Esophagus muscularis mucosa (tissue), 3 donors: ENCODE results near the gene ZNF365.

Source experiments
- CTCF ChIP-seq, 3 experiments: fragments of 200-600 bp in 2 of 3; fragments of 450-650 bp in 1 of 3; sonication (generic) in 2 of 3; IDR thresholded peaks; one replicate each; pipeline ENCODE4 v1.5.1; 2017 to 2019; ENCODE audit warnings: antibody characterized with exemption in 3 of 3, mild to moderate bottlenecking in 2 of 3, moderate library complexity in 1 of 3
- POLR2A ChIP-seq: fragments of 450-650 bp; IDR thresholded peaks from one replicate; pipeline ENCODE4 v1.6.1; 2017; ENCODE audit warnings: antibody characterized with exemption, moderate library complexity, mild to moderate bottlenecking, low read depth
- POLR2AphosphoS5 ChIP-seq, 2 donors: sonication (generic); formaldehyde crosslinking; IDR thresholded peaks; one replicate each; pipeline ENCODE4 v1.6.1; 2017; ENCODE audit warnings: antibody characterized with exemption in 2 of 2

- TF ChIP-seq POLR2A, result no peak
- no peak for TF ChIP-seq CTCF (IDR thresholded peaks at IDR 0.05)
- no peak for TF ChIP-seq POLR2AphosphoS5 (IDR thresholded peaks at IDR 0.05)
These were observed 49.9 kb downstream of the ZNF365 start for GRCh38 chr10:62424026-62424425.
